Stimulated activated naive CD4-positive, alpha-beta T cell (primary cell): ENCODE results near the gene WDR1.

Experiments
- DNase-seq, 6 experiments: peaks; one replicate each; lab custom pipeline; 2025; lab: John Stamatoyannopoulos, UW

The WDR1 gene

GRCh38 chr4:10040049-10040892 is 76.3 kb downstream of the WDR1 start:
- DNase-seq: no peak

GRCh38 chr4:10036807-10037342 is 79.7 kb downstream of the WDR1 start:
- no peak for DNase-seq

- no peak for DNase-seq
Measured at GRCh38 chr4:10035130-10035529, 81.5 kb downstream of the WDR1 start.

GRCh38 chr4:10034612-10035104 is 81.9 kb downstream of the WDR1 start:
- no peak for DNase-seq

DNA sequence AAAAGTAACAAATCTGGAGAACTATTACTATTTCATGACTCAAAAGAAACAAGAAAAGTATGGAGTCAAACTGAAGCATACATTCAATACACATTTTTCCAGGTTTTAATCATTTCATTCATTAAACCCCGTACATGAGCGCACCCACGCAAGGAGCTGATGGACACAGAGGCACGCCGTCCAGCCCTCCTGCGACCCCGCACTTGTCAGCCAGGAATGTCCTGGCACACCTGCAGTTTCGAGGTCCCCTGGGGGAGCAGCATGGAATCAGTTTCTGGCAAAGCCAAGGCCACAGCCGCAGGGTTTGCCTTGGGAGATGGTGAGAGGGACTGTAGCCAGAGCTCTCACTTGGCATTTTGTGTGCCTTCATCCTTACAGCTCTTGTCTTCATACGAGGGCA is 82.5 kb downstream of the WDR1 start:
- DNase-seq: no peak

GRCh38 chr4:10033191-10033881 is 83.3 kb downstream of the WDR1 start:
- DNase-seq: no peak

GRCh38 chr4:10032625-10033024 is 84.0 kb downstream of the WDR1 start:
- no peak for DNase-seq

- no peak for DNase-seq
Measured at GRCh38 chr4:10031668-10032590, 84.7 kb downstream of the WDR1 start.

- DNase-seq: no peak
Measured at GRCh38 chr4:10030972-10031667, 85.5 kb downstream of the WDR1 start.

DNA sequence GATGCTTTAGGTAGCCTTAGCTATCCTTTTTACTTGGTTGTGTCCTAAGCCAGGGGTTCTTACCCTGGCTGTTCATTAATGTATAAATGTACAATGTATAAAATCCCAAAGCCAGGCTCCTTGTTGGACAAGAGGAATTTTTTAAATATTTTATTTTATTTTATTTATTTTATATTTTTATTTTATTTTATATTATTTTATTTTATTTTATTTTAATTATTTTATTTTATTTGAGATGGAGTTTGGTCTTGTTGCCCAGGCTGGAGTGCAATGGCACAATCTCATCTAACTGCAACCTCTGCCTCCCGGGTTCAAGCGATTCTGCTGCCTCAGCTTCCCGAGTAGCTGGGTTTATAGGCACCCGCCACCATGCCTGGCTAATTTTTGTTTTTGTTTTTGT is 87.2 kb downstream of the WDR1 start:
- DNase-seq: no peak

GRCh38 chr4:10028910-10029309 is 87.7 kb downstream of the WDR1 start:
- no peak for DNase-seq

DNA sequence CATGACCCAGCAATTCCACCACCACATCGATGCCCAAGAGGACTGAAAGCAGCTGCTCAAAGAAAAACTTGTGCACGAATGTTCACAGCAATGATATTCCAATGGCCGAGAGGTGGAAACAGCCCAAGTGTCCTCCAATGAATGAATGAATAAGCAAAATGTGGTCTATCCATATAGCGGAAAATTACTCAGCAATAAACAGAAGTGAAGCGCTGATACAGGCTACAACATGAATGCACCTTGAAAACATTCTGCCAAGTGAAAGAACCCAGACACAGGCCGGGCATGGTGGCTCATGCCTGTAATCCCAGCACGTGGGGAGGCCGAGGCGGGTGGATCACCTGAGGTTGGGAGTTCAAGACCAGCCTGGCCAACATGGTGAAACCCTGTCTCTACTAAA is 90.1 kb downstream of the WDR1 start:
- DNase-seq: no peak

- no peak for DNase-seq
Measured at GRCh38 chr4:10025230-10025806, 91.3 kb downstream of the WDR1 start.
